Large intestine (tissue), 3 donors: ENCODE results near the gene KAZN. TPM values are rescaled to one million over a fixed set of nuclear protein-coding genes. Genes with fewer than 3 reads are reported as not detected.

Experiments
- DNase-seq, 2 donors: peaks; one replicate each; pipeline versions ENCODE4 v3.0.0 to v3.0.0-alpha.2; 2013
- H3K27ac ChIP-seq: one replicate; pipeline ENCODE4 v1.5.1; 2013; ENCODE audit warnings: low read length
- H3K27me3 ChIP-seq: 2 replicates; pipeline ENCODE4 v1.6.1; 2013; ENCODE audit warnings: low read length; ENCODE audit not compliant: control insufficient read depth, insufficient read depth
- H3K36me3 ChIP-seq: 2 replicates; pipeline ENCODE4 v1.6.1; 2013; ENCODE audit warnings: low read length; ENCODE audit not compliant: control insufficient read depth, insufficient read depth
- H3K4me1 ChIP-seq: one replicate; pipeline ENCODE4 v1.6.1; 2013; ENCODE audit warnings: low read length; ENCODE audit not compliant: control insufficient read depth, insufficient read depth
- H3K4me3 ChIP-seq: one replicate; pipeline ENCODE4 v1.5.1; 2013; ENCODE audit warnings: low read length
- H3K9me3 ChIP-seq: one replicate; pipeline ENCODE4 v1.6.1; 2013; ENCODE audit warnings: mild to moderate bottlenecking, low read depth, low read length, moderate library complexity; ENCODE audit not compliant: control insufficient read depth
- WGBS: methylation state at CpG from one replicate; pipeline ENCODE4 v1.1.5; 2013; ENCODE audit warnings: low lambda C conversion rate; ENCODE audit not compliant: insufficient coverage; 5-methylcytosine and 5-hydroxymethylcytosine counted together
- polyA plus RNA-seq: library from polyadenylated mRNA; unstranded; fragments of 120-200 nt; gene quantifications from one replicate; pipeline ENCODE4 v1.2.1, GENCODE V29; 2013

The KAZN gene
- polyA plus RNA-seq, 1 donor: 30.4 TPM

DNA sequence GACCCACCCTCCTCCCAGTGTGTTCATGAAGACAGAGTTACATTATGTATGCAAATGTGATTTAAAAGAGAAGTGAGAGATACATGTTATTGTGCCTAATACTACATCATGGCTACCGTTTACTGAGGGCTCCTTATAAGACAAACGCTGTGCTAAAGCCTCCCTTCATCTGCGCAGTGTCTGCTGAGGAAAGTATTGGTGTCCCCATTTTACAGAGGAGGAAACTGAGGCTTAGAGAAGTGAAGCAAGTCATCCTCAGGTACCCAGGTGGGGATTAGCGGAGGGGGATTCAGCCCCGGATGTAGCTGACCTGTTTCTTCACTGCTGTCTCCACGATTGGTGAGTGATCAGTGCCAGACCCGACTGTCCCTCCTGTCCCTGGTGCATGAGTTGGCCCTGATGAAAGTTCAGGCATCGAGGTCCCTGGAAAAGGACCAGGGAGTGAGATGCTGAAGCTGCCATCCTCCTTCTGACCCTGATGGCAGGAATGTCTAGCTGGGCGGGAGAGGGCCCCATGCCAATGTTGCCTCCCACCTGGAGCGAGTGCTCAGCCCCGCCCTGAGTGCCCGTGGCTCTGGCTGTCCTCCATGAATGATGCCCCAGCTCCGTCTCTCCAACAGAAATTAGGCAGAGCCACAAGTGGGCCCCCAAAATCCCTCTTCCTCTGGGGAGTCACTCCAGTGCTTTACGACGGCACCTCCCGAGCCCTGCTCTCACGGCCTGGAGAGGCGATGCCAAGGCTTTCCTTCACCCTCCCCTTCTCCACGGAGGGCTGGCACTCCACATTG, 204.7 kb downstream of the KAZN start:
- H3K36me3 ChIP-seq: no peaks in the 10 kb centered on the region
- H3K9me3 ChIP-seq: peaks cover 4% of the 10 kb centered on the region
- H3K4me1 ChIP-seq: no peaks in the 10 kb centered on the region
- DNase-seq: no peak
- H3K27ac ChIP-seq: no peak overlapping the region
- no peak overlapping the region for H3K4me3 ChIP-seq
- no peaks in the 10 kb centered on the region for H3K27me3 ChIP-seq
- no CpG with 5 or more reads among the region's 19 CpGs for WGBS

DNA sequence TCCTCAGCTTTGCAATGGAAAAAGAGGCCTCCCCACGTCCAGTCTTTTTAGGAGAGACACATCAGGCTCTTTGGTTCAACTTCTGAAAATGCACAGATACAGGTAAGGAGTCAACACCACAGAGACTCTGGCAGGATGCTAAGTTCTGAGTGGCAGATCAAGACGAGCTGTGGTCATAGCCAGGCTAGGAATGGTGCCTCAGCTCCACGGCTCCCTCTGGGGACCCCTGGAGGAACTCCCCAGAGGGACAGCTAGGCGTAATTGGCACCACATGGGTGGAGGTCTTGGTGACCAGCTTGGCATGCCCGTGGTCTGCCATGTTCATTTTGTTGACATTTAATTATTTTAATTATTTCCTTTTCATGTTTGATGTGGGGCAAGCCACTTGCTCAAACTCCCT, 206.1 kb downstream of the KAZN start:
- H3K27me3 ChIP-seq: no peaks in the 10 kb centered on the region
- no peaks in the 10 kb centered on the region for H3K36me3 ChIP-seq
- no peak overlapping the region for H3K27ac ChIP-seq
- WGBS: no CpG with 5 or more reads among the region's 5 CpGs
- no peak for DNase-seq
- no peak overlapping the region for H3K4me3 ChIP-seq
- no peaks in the 10 kb centered on the region for H3K4me1 ChIP-seq
- H3K9me3 ChIP-seq: peaks cover 4% of the 10 kb centered on the region

DNA sequence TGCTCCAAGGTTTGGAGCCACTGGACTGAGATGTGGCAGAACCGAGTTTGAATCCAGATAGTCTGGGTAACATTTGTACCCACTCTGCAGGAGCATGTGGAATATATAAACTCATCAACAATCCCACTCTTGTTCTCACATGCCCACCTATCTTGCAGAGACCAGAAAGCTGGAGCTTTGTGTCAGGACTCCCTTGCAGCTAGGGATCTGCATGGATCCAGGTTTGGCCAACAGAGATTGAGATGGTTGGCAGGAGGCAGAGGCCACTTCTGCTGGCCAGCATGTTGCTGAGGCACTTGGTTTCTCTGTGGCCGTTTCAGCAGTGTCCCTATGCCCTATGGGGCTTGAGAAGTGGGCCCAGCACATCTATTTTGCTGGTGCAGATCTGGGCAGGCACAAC, 208.3 kb downstream of the KAZN start:
- peaks cover 4% of the 10 kb centered on the region for H3K9me3 ChIP-seq
- H3K4me3 ChIP-seq: no peak overlapping the region
- H3K27ac ChIP-seq: no peak overlapping the region
- no CpG with 5 or more reads among the region's 2 CpGs for WGBS
- no peaks in the 10 kb centered on the region for H3K4me1 ChIP-seq
- no peak for DNase-seq
- no peaks in the 10 kb centered on the region for H3K36me3 ChIP-seq
- no peaks in the 10 kb centered on the region for H3K27me3 ChIP-seq

DNA sequence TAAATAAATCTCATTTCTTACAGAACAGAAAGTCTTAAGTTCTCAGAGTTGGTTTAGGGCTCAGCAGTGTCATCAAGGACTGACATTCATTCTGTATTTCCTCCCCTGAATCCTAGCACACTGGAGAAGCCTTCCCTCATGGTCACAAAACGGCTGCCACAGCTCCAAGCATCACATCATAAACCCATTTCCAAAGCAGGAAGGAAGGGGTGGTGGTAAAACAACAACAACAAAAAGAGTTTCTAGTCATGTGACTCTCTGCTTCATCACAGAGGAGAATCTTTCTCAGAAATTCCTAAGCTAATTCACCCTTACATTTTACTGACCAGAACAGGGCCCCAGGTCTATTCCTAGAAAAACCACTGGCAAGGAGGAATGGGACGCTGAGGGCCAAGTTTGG, 210.3 kb downstream of the KAZN start:
- no peak overlapping the region for H3K4me3 ChIP-seq
- peaks cover 4% of the 10 kb centered on the region for H3K9me3 ChIP-seq
- no peak for DNase-seq
- no peaks in the 10 kb centered on the region for H3K4me1 ChIP-seq
- H3K27ac ChIP-seq: no peak overlapping the region
- H3K27me3 ChIP-seq: no peaks in the 10 kb centered on the region
- no peaks in the 10 kb centered on the region for H3K36me3 ChIP-seq
- no CpG with 5 or more reads among the region's 2 CpGs for WGBS

DNA sequence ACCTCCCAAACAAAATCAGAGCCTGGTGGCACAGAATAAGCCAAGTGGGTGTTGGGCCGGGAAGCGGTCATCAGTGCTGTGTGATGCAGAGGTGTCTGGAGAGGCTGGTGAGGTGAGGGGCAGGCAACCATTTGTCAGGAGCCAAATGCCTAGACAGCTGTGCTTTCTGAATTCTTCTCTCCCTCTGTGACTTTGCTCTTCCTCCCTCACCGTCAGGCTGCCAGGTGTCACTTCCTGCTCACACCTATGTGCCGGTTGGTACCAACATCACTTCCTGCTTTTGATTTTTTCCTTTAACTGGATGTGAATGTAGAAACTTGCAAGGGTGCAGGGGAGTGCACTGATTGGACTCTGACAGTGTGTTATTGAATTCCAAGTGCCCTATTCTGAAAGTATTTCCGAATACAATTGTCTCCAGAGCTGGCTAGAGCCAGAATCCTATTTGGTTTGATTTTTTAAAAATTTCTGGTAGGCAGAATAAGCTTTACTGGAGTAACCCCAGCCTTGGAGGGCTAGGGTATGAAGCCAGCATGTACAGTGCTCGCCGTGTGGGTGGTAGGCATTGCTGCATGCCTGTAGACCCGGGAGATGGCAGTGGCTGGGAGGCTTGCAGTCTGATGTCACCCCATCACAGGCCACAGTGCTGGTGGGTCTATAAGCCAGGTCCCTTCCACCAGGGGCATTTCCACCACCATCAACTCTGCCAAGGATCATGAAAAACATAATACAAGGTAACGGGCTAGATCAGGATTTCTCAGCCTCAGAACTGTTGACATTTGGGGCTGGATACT, 210.9 kb downstream of the KAZN start:
- Histone ChIP-seq H3K36me3 (no peaks in the 10 kb centered on the region), H3K4me1 (no peaks in the 10 kb centered on the region), H3K27ac (no peak overlapping the region), H3K4me3 (no peak overlapping the region), H3K9me3 (peaks cover 4% of the 10 kb centered on the region), H3K27me3 (no peaks in the 10 kb centered on the region)
- WGBS: no CpG with 5 or more reads among the region's 9 CpGs
- no peak for DNase-seq

DNA sequence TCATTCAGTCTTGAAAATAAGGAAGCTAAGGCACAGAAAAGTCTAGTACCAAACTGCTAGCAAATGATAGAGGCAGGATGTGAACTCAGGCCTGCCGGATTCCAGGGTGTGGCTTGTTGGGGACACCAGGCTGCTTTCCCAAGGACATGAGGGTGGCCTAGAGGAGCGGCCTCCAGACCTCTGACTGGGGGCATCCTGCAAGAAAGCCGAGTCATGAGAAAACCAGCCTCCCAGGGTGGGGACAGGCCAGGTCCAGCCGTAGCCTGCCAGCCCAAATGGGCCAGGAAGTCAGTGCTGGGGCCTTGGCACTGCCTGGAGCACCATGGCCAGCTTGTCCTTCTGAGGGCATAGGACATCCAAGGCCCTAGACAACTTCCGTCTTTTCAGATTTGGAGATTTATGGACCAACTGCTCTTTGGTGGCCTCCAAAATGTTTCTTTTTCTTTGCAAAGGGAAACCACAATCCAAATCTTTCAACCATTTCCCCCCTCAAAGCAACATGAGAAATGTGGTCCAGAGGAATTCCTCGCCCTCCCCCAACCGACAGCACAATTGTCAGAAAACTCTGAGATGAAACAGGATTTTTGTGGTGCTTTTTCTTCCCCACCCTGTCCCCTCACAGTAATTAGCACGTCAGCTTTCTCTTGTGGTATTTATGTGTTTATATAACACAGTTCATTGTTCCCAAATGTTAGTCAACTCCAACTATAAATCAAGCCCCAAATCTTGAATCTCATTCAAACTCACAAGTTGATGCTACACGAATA, 212.3 kb downstream of the KAZN start:
- no peak for DNase-seq
- peaks cover 4% of the 10 kb centered on the region for H3K9me3 ChIP-seq
- H3K27me3 ChIP-seq: no peaks in the 10 kb centered on the region
- H3K27ac ChIP-seq: no peak overlapping the region
- no peaks in the 10 kb centered on the region for H3K4me1 ChIP-seq
- no peak overlapping the region for H3K4me3 ChIP-seq
- H3K36me3 ChIP-seq: no peaks in the 10 kb centered on the region
- no CpG with 5 or more reads among the region's 9 CpGs for WGBS

DNA sequence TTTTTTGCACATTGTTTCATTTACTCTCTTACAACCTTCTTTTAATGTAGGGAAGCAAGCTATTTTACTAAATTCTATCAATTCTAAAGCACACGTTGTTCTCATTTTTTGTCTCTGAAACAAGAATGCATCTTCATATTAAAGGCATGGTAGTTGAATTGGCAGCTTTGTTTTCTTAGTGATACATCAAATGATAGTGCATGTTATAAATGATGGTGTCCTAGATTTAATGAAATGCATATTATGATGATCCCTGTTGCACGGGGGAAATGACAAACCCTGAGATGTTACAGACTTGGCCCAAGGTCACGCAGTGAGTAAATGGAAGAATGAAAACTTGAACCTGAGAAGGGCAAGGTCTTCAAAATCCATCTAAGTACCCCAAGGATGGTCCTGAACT, 213.1 kb downstream of the KAZN start:
- no peaks in the 10 kb centered on the region for H3K27me3 ChIP-seq
- no peak overlapping the region for H3K4me3 ChIP-seq
- no peak overlapping the region for H3K27ac ChIP-seq
- WGBS: 74% methylated on average over 2 of the region's 3 CpGs
- DNase-seq: no peak
- H3K36me3 ChIP-seq: no peaks in the 10 kb centered on the region
- peaks cover 4% of the 10 kb centered on the region for H3K9me3 ChIP-seq
- H3K4me1 ChIP-seq: no peaks in the 10 kb centered on the region

DNA sequence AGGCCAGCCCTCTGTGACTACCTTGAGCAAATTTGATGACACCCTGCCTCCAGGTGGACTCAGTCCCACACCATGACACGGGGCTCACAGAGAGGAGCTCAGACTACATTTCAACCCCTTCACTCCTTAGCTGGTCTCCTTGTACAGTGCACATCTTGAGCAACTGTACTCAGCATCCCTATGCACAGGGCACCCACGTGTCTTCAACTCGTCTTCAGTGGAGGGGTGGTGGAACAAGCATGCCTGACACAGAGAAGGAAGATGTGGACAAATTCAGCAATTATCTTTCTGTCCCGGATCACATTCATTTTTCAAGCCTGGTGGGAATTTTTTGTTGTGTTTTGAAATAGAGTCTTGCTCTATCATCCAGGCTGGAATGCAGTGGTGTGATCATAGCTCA, 213.7 kb downstream of the KAZN start:
- no CpG with 5 or more reads among the region's 4 CpGs for WGBS
- no peak for DNase-seq
- no peaks in the 10 kb centered on the region for H3K4me1 ChIP-seq
- H3K9me3 ChIP-seq: no peaks in the 10 kb centered on the region
- H3K27ac ChIP-seq: no peak overlapping the region
- H3K27me3 ChIP-seq: no peaks in the 10 kb centered on the region
- H3K36me3 ChIP-seq: no peaks in the 10 kb centered on the region
- H3K4me3 ChIP-seq: no peak overlapping the region

DNA sequence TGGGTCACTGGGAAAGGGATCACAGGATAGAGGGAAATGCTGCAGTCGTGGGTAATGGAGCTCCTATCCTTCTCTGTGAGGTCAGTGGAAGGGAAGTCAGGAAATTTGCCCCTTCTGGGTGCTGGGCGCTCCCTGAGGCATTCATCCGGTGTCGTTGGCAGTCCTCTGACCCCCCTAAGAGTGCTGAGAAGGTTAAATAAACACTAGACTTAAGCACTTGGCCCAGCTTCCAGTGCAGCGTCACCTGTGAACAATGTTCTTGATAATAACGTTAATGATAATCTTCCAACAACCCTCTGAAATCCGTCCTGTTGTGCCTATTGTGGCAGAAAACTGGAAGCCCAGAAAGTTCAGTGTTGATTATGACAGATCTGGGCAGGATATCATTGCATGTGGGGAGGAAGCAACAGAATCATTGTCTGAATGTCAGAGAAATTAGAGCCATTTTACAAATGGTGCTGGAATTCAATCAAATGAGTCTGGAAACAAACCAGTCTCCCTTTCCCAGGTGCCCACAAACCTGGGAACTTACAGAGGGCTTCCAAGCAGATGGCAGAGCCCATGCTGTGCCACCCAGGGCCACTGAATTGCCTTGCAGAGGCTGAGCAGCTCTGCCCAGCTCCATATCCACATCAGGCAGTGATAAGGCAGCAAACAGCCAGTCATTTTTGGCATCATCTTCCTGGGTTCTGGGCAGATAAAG, 216.8 kb downstream of the KAZN start:
- peak in 1 of 2 donors; percentile 41 for DNase-seq
- no peak overlapping the region for H3K4me3 ChIP-seq
- H3K9me3 ChIP-seq: no peaks in the 10 kb centered on the region
- no peaks in the 10 kb centered on the region for H3K36me3 ChIP-seq
- no CpG with 5 or more reads among the region's 7 CpGs for WGBS
- no peaks in the 10 kb centered on the region for H3K4me1 ChIP-seq
- no peaks in the 10 kb centered on the region for H3K27me3 ChIP-seq
- no peak overlapping the region for H3K27ac ChIP-seq
